NCI-H128 (cell line): ENCODE measurements around the gene GPR87.

Experiments
- DNase-seq: peaks from one replicate; lab custom pipeline; 2025; ENCODE audit not compliant: unreplicated experiment; lab: John Stamatoyannopoulos, UW

Gene GPR87

GRCh38 chr3:151283907-151284461 is 32.6 kb downstream of the GPR87 start:
- no peak for DNase-seq

GRCh38 chr3:151283387-151283786 is 33.2 kb downstream of the GPR87 start:
- DNase-seq: no peak

- no peak for DNase-seq
Measured at GRCh38 chr3:151282921-151283320, 33.7 kb downstream of the GPR87 start.

GRCh38 chr3:151281671-151282324 is 34.8 kb downstream of the GPR87 start:
- no peak for DNase-seq

- DNase-seq: no peak
Measured at GRCh38 chr3:151278230-151278629, 38.4 kb downstream of the GPR87 start, which contains the start of gene P2RY14. Gene P2RY14 (minus strand): TSS chr3:151278542. CDS start chr3:151214316, 64,226 bp downstream.

GRCh38 chr3:151276687-151277042 is 40.0 kb downstream of the GPR87 start:
- no peak for DNase-seq

GRCh38 chr3:151276038-151276686 is 40.5 kb downstream of the GPR87 start:
- DNase-seq: no peak

GRCh38 chr3:151275091-151275490 is 41.5 kb downstream of the GPR87 start:
- no peak for DNase-seq

GRCh38 chr3:151269631-151270030 is 47.0 kb downstream of the GPR87 start:
- no peak for DNase-seq

- no peak for DNase-seq
Measured at GRCh38 chr3:151268267-151269235, 48.1 kb downstream of the GPR87 start.

- no peak for DNase-seq
Measured at GRCh38 chr3:151267066-151267465, 49.6 kb downstream of the GPR87 start.

- no peak for DNase-seq
Measured at GRCh38 chr3:151265866-151266265, 50.8 kb downstream of the GPR87 start.

- no peak for DNase-seq
Measured at GRCh38 chr3:151265166-151265565, 51.5 kb downstream of the GPR87 start.

GRCh38 chr3:151264605-151265004 is 52.0 kb downstream of the GPR87 start:
- no peak for DNase-seq

GRCh38 chr3:151262871-151263525 is 53.6 kb downstream of the GPR87 start:
- DNase-seq: no peak

- no peak for DNase-seq
Measured at GRCh38 chr3:151259664-151260063, 57.0 kb downstream of the GPR87 start.

- DNase-seq: no peak
Measured at GRCh38 chr3:151256749-151257148, 59.9 kb downstream of the GPR87 start.

GRCh38 chr3:151248772-151249337 is 67.8 kb downstream of the GPR87 start:
- no peak for DNase-seq
